ENCODE results near the gene PITPNB.
A peak's percentile ranks its signal among the peaks of the same experiment; 100 is the strongest.

The PITPNB gene

DNA sequence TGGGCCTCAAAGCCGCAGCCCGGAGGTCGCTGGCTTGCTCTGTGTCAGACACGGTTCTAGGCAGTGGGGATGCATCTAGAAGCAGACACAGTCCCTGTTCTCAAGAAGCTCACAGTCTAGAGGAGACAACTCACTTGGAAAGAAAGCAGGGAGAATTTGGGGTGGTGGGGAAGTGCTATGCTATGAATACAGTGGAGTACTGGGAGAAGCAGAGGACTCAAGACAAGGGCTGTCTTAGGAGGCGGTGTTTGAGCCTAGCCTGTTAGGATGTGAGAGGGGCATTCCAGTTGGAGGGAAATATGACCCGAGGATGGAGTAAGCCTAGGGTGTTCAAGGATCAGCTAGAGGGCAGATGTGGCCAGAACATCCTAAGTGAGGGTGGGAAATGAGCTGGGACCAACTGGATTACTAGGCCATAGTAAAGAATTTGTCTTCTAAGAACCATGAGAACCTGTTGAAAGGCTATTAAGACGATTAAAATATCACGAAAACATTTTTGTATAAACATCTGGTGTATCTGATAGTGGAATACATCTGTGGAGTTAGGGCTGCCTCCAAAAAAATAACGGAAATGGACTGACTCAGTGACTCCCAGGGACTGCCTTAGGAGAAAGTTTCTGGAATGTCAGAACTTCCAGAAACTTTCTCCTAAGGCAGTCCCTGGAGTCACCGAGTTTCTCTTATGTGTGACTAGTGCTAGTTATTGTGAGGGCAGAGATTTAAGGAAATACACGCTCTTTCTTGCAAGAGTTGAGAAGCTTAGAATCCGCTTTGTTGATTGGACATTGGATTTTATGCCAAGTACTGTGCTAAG lies 1.1 kb upstream of the PITPNB start:
- peak in 7 of 51 donors; percentile 5 to 35 (median 26) for DNase-seq

DNA sequence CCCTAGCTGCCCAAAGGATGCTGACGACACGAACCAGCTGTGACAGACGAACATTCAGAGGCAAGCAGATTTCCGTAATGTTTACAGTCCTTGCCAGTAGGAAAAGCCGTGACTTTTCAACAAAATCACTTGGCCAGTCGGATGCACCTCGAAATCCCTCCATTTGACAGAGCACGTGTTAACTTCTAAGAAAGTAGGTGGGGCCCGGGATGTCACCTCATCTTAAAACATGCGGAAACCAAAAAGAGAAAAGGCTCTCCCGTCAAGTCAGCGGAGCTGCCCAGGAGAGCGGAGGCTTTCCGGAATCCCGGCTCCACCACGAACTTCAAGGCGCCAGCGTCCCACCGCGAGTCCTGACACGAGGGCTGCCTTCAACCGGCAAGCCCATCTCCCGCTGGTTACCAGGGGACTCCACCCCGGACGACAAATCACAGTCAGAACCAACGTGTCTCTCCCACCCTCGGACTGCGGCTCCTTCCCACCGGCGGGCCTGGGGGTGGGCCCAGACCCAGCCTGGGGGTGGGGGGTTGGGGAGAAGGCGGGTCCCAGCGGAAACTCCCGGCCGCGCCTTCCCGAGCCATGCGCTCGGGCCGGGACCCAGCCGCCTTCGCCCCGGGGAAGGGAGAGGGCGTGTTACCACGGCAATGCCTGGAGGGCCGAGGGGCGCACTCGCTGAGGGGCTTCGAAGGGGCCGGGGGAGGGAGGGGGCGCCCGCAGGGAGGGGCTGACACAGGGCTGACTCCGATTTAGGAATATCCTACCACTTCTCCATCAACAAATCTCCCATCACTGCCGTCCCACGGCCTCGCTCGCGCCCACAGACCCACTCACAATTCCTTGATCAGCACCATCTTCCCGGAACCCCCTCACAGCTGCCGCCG lies 475 bp downstream of the PITPNB start:
- DNase-seq: peak in 38 of 51 donors; percentile 14 to 68 (median 39)

- no peak for DNase-seq
Measured at GRCh38 chr22:27915986-27916385, 3.1 kb downstream of the PITPNB start.

DNA sequence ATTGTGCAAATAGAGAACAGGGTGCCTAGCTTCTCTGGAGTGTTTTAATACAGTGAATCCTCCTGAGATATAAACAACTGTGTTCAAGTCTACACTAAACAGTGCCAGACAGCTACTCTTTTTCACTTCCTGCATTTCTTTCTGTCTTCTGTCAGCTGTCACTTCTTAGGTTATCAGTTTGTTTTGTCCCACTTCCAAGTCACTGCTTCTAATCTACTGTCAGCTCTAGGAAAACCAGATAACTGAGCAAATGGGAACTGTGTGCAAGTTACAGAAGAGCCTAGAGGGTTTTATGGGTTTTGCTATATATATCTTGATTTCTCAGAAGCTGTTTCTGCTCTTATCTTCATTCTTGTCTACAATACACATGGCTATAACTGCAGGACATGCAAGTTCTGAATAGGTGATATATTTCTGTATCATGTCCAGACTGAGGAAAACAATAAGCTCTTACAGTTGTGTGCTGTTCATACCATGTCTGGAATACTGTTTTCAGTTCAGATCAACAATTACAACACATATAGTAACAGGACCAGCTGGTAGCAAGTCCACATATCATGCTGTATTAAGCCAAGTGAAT lies 5.8 kb downstream of the PITPNB start:
- DNase-seq: no peak

DNA sequence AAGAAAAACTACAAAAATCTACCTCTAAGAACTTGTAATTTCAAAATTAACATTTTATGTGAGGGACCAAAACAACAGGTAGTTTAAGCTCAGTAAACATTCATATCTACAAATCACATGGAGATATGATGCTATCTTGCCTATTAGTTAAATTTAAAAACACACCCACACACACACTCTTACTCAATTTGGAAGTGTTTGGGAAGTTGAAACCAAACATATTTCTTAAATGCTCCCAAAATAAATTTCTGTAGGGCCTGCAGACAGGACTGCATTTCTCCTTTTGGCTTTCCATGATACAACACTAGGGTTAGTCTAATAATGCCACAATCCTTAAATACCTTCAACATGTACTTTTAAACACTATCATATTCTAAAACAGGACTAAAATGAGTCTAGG lies 7.0 kb downstream of the PITPNB start:
- DNase-seq: no peak

DNA sequence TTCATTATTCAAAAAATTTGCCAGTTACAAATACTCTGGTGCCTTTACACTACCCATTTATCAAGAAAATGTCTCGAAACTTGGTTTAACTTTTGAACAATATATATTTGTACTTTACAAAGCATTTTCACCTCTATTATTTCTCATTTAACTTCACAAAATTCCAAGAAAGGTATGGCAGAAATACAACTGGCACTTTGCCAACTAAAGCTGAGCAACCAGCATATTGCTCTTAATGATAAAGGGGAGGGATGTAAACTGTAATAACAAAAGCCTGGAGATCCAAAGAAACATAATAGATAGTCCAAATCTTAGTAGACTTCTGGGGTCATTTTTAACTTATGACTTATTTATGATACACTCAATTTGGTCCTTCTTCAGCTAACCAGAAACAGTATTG lies 7.7 kb downstream of the PITPNB start:
- no peak for DNase-seq

GRCh38 chr22:27906241-27906640 lies 12.8 kb downstream of the PITPNB start:
- no peak for DNase-seq

- DNase-seq: no peak
Measured at GRCh38 chr22:27905653-27906052, 13.4 kb downstream of the PITPNB start.

GRCh38 chr22:27903805-27904473 lies 15.1 kb downstream of the PITPNB start:
- DNase-seq: no peak

DNA sequence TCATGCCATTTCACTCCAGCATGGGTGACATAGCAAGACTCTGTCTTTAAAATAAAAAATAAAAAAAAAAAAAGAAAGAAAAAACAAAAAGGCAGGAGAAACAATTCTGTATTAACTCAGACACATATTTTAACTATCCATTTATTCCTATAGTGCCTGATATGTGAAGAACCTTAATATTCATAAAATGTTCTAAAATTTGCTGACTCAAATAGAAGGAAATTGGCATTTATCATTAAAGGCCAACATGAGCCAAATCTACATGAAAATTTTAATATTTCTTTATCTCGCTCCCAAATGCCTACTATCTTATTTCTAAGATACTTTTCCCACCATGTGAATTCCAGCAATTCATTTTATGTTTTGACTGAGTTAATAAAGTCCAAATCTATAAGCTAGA lies 18.9 kb downstream of the PITPNB start:
- DNase-seq: no peak

- DNase-seq: no peak
Measured at GRCh38 chr22:27896245-27896644, 22.8 kb downstream of the PITPNB start.

- no peak for DNase-seq
Measured at GRCh38 chr22:27895600-27895999, 23.5 kb downstream of the PITPNB start.

DNA sequence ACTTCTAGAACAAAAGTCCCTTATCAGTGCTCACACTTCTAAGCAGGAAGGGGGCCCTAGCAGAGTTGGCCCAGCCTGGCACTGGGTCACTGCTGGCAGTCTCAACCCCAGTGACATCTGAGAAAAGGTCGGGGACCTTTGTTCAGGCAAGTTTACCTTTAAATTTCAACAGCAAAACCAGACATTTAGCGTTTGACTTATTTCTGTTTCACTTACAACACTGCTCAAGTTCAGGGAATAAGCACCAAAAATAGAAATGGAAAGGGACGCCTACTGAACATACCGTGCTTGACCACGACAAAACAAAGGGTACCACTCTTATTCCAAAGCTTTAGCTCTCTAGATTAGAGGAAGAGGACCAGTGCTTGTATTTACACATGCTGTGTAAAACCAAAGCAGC lies 26.2 kb downstream of the PITPNB start:
- DNase-seq: no peak

GRCh38 chr22:27892064-27892463 lies 27.0 kb downstream of the PITPNB start:
- DNase-seq: no peak

- no peak for DNase-seq
Measured at GRCh38 chr22:27888310-27888709, 30.7 kb downstream of the PITPNB start.

DNA sequence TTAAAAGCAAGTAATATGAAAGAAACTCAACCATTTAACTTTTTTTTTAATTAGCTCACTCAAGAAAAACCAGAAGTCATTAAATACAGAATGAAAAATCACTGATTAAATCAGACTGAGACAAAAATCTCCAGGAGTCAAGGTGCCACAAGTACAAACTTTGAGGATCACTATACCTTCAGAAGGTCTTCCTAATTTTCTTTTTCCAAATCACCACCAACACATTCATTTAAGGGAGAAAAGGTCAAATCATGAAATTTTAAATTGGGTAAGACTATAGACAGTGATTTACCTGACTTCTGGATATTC lies 32.3 kb downstream of the PITPNB start:
- no peak for DNase-seq

DNA sequence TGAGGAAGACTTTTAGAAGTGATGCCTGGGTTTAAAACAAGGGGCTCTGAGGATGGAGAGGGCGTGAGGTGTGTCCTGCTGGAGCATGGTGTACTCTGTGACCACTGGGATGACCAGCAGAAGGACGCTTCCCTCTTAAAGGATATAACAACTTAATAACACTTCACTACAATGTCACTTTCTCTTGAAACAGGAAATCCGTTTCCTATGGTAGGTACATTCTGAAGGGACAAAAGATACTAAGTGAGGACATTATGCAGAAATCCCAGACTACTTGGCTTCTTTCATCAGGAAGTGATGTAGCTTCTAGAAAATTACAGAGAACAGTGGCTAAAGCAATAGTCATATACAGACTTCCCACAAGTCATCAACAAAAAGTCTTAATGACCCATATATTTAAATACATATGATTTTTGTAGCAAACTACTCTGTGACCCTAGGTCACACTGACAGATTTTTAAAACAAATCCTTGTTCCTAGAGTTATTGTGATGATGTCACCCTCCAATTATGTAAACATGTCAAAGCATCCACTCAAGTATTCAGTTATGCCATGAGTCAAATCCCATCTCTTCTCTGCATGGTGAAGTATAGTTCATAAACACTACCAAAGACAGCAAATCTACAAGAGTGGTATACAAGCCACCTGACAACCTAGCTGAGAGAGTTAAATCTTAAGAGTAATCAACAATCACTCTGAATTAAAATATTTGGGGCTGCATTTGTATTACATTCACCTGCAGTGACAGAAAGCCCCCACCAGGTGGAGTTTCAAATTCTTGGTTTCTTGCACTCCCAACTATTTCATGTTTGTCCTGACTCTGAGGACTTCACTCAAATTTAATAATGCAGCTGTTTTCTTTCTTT lies 32.8 kb downstream of the PITPNB start:
- DNase-seq: peak in 16 of 51 donors; percentile 3 to 46 (median 21)

DNA sequence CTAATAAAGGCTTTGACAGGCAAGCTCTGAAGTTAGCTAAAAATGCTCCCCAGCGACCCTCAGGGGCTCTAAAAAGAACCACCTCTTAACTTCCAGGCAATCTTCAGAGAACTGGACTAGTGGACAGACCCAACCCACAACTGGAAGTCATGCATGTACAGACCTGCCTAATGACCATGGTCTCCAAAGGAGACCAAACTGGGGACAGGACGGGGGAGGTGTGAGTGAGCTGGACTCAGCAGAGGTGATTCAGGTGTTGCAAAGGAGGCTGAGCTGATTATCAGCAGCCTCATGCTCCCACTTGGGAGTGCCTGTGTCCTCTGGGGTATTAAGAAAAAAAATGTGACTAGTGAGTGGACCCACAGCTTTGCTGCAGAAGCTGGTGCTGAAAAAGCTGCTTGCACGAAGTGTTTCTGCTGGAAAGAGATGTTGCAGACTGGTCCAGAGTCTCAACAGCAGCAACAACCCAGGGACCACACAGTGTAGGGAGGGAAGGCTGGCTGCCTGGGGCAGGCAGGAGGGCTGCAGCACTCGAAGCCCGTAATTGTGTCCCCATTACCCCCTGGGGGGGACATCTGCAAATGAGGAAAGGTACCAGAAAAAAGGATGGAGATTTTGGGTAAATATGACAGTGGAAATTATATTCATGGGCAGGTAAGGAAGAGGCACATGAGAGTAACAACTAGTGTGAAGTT lies 35.3 kb downstream of the PITPNB start:
- no peak for DNase-seq

GRCh38 chr22:27882507-27883290 lies 36.4 kb downstream of the PITPNB start:
- DNase-seq: no peak

Data from hypothalamus (tissue), 51 donors.